ENCODE results near the gene NDUFB4.

The NDUFB4 gene

DNA sequence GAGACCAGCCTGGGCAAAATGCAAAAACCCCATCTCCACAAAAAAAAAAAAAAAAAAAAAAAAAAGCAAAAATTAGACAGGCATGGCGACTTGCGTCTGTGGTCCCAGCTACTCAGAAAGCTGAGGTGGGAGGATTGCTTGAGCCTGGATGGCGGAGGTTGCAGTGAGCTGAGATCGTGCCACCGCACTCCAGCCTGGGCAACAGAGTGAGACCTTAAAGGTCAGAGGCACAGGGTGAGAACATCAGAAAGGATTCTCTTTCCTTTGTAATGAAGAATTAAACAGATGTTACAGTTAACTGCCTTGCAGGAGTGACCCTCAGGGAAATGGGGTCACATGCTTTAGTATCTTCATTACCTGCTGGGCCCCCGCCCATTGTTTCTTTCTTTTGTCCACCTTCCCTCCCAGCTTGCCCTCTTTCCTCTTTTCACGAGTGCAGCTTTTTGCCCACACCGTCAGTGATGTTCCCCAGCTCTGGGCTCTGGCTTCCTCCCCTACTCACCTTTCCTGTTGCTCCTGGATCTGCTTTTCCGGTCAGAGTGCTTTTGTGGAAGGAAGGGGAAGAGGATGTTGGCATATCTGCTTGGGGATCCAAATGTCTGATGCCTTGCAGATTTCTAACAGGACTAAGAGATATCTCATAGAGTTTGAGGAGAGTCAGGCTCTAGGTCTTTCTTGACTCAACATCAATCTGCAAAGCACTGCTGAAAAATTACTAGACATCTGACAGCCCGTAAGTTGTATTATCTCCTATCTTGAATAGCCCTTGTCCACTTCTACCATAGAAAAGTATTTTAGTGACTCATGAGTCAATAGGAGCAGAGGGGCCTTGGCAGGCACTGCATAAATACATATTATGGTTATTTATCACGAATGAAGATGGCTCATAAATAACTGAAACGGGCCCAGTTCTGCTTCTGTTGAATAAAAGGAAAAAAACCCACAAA is 35.6 kb upstream of the NDUFB4 start:
- peak overlapping the region; percentile 33 for H2AFZ ChIP-seq (ENCODE audit: low read length, unreplicated experiment)
- peaks cover 33% of the 10 kb centered on the region for H3K4me1 ChIP-seq (ENCODE audit: control insufficient read depth, insufficient read depth, low read length, unreplicated experiment)
- no peaks in the 10 kb centered on the region for H3K79me2 ChIP-seq (ENCODE audit: control insufficient read depth, insufficient read depth, low read length, unreplicated experiment)
- H3K4me3 ChIP-seq (ENCODE audit: low read depth, low read length): peak overlapping the region; percentile 34; the same call in 1 of the 2 replicates
- H3K36me3 ChIP-seq (ENCODE audit: insufficient read depth, low read length): no peaks in the 10 kb centered on the region
- peak overlapping the region; percentile 46 for H3K27ac ChIP-seq (ENCODE audit: low read depth, low read length)
- H3K27me3 ChIP-seq (ENCODE audit: insufficient read depth, low read length): no peaks in the 10 kb centered on the region

GRCh38 chr3:120561251-120562045 is 34.7 kb upstream of the NDUFB4 start:
- Histone ChIP-seq H3K27ac (ENCODE audit: low read depth, low read length) (no peak overlapping the region), H3K79me2 (ENCODE audit: control insufficient read depth, insufficient read depth, low read length, unreplicated experiment) (no peaks in the 10 kb centered on the region), H3K4me3 (ENCODE audit: low read depth, low read length) (peak overlapping the region; percentile 34; the same call in 1 of the 2 replicates), H2AFZ (ENCODE audit: low read length, unreplicated experiment) (peak overlapping the region; percentile 33), H3K4me1 (ENCODE audit: control insufficient read depth, insufficient read depth, low read length, unreplicated experiment) (peaks cover 29% of the 10 kb centered on the region), H3K36me3 (ENCODE audit: insufficient read depth, low read length) (no peaks in the 10 kb centered on the region), H3K27me3 (ENCODE audit: insufficient read depth, low read length) (no peaks in the 10 kb centered on the region)

DNA sequence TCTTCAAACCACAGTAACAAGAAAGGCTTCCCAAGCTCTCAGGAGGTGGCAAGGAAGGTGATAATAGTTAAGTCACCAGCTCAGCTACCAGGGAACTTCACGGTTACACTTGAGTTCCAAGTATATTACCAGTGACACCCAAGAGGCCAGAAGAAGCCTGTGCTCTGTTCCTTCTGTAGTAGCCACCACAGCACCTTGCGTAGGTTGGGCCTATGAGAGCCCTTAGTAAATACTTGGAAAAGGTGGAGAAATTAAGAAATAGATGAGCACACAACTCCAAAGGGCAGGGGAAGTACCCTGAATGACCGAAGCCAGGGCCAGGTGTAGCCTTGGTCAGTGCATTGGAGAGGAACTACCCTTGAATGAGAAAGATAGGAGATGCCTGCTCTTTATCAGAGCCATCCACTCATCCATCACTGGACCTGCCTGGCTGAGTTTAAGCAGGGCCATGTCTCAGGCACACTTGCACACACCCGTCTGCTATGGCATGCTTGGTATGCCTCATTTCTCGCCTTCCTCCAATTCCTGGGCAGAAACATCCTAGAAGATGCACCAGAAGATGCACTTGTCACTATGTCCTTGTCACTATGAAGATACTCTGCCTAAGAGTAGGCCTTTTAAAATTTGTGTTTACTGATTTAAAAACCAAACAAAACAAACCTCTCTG is 32.6 kb upstream of the NDUFB4 start:
- H3K27ac ChIP-seq (ENCODE audit: low read depth, low read length): no peak overlapping the region

DNA sequence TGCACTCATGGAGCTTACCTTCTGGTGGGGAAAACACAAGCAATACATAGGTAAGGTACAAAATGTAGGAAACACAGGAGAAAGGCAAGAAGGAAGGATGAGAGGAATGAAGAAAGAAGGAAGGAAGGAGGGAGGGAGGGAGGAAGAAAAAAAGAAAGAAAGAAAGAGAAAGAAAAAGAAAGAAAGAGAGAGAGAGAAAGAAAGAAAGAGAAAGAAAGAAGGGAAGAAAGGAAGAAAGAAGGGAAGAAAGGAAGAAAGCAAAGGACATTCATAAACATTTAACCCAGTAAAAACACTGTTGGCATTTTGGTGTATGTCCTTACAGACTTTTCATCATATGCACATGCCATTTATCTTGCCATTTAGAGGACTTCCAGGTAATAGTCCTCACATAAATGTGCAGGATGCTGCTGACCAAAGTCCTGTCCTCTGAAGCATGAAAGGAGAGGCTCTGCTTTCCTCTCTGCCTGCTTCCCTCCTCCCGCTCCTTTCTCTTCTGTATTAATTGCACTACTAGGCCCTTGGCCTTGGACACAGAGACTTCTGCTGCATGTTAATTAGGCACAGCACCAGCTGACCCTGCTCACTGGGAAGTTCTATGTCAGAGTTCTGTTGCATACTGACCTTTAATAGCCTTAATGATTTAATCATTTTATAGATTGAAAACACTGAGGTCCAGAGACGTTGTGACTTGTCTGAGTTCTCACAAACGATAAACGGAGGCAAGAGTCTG is 29.7 kb upstream of the NDUFB4 start:
- Histone ChIP-seq H3K27me3 (ENCODE audit: insufficient read depth, low read length) (no peaks in the 10 kb centered on the region), H2AFZ (ENCODE audit: low read length, unreplicated experiment) (no peak overlapping the region)

More for the DNA sequence above, 32.6 kb upstream of the NDUFB4 start:
- Histone ChIP-seq H3K36me3 (ENCODE audit: insufficient read depth, low read length) (no peaks in the 10 kb centered on the region), H3K4me3 (ENCODE audit: low read depth, low read length) (no peak overlapping the region), H3K27me3 (ENCODE audit: insufficient read depth, low read length) (no peaks in the 10 kb centered on the region), H3K79me2 (ENCODE audit: control insufficient read depth, insufficient read depth, low read length, unreplicated experiment) (no peaks in the 10 kb centered on the region), H2AFZ (ENCODE audit: low read length, unreplicated experiment) (no peak overlapping the region), H3K4me1 (ENCODE audit: control insufficient read depth, insufficient read depth, low read length, unreplicated experiment) (peaks cover 16% of the 10 kb centered on the region)

DNA sequence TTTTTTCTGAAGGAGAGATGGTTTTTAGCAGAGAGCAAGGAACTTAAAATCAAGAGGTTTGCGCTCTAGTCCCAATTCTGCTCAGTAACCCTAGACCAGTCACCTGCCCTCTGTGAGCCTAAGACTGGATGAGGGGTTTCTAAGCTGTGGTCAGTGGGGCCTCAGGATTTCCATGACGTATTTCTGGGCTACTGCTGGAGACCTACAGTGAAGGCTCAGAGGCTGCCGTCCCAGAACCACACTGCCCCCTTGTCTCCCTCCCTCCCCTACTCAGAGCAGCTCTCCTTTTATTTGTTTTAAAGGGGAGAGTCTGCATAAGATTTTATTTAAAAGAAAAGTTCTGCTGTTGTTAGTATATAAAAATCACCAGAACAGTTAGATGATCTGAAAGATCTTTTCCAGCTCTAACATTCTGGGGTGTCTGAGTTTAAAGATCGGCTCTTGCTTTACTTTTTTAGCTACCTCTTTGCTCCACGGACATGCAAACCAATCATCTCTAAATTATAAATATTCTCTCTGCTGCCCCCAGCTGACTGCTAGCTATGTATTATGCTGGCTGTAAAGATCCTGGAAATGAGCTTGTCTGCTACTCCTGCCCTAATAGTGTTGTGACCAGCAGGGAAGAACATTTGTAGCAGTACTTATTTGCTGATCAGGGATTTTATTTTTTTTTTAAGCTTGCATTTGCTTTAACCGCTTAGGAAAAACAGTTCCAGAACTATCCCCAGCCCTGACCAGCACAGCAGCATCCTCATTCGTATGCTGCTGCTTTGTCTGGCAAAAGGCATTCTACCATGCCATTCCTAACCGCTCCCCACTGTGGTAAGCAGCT is 28.6 kb upstream of the NDUFB4 start:
- Histone ChIP-seq H3K4me3 (ENCODE audit: low read depth, low read length) (peak overlapping the region; percentile 45), H3K36me3 (ENCODE audit: insufficient read depth, low read length) (no peaks in the 10 kb centered on the region), H3K4me1 (ENCODE audit: control insufficient read depth, insufficient read depth, low read length, unreplicated experiment) (no peaks in the 10 kb centered on the region), H3K27ac (ENCODE audit: low read depth, low read length) (no peak overlapping the region), H3K27me3 (ENCODE audit: insufficient read depth, low read length) (no peaks in the 10 kb centered on the region), H3K79me2 (ENCODE audit: control insufficient read depth, insufficient read depth, low read length, unreplicated experiment) (no peaks in the 10 kb centered on the region), H2AFZ (ENCODE audit: low read length, unreplicated experiment) (no peak overlapping the region)

More for the DNA sequence above, 29.7 kb upstream of the NDUFB4 start:
- Histone ChIP-seq H3K36me3 (ENCODE audit: insufficient read depth, low read length) (no peaks in the 10 kb centered on the region), H3K4me1 (ENCODE audit: control insufficient read depth, insufficient read depth, low read length, unreplicated experiment) (peaks cover 4% of the 10 kb centered on the region), H3K4me3 (ENCODE audit: low read depth, low read length) (no peak overlapping the region), H3K79me2 (ENCODE audit: control insufficient read depth, insufficient read depth, low read length, unreplicated experiment) (no peaks in the 10 kb centered on the region), H3K27ac (ENCODE audit: low read depth, low read length) (no peak overlapping the region)

DNA sequence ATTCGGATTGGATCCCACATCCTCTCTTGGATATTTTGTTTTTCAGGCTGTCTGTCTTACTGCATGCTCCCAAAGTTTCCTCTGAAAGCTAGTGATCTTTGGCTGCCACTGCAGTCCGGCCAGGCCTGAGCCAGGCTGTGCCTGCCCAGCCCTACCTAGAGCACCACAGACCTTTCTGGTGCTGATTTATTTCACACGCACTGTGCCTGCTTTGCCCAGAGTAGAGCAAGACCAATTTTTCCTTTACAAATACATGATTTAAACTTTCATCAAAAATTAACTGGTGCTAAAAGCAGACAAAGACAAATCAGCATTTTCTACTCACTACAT is 28.0 kb upstream of the NDUFB4 start:
- Histone ChIP-seq H3K36me3 (ENCODE audit: insufficient read depth, low read length) (no peaks in the 10 kb centered on the region), H3K4me1 (ENCODE audit: control insufficient read depth, insufficient read depth, low read length, unreplicated experiment) (no peaks in the 10 kb centered on the region), H3K27me3 (ENCODE audit: insufficient read depth, low read length) (no peaks in the 10 kb centered on the region), H3K4me3 (ENCODE audit: low read depth, low read length) (no peak overlapping the region), H3K27ac (ENCODE audit: low read depth, low read length) (no peak overlapping the region), H3K79me2 (ENCODE audit: control insufficient read depth, insufficient read depth, low read length, unreplicated experiment) (no peaks in the 10 kb centered on the region), H2AFZ (ENCODE audit: low read length, unreplicated experiment) (no peak overlapping the region)

DNA sequence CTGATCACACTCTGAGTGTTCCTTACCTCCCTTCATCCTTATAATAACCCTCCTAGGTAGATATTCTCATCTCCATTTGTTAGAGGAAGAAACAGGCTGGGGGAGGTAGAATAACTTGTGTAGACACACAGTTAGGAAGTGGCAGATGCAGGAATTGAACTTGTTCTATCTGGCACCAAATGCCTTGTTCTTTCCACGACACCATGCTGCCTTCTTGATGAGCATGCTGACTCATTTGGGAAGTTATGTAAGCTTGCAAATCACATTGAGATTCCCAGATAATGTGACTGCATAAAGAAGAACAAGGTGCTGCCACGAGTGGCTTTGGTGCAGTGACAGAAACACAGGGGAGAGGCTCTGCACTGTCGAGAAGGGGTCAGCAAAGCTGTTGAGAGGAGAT is 27.5 kb upstream of the NDUFB4 start:
- Histone ChIP-seq H3K4me3 (ENCODE audit: low read depth, low read length) (no peak overlapping the region), H3K4me1 (ENCODE audit: control insufficient read depth, insufficient read depth, low read length, unreplicated experiment) (no peaks in the 10 kb centered on the region), H2AFZ (ENCODE audit: low read length, unreplicated experiment) (no peak overlapping the region), H3K79me2 (ENCODE audit: control insufficient read depth, insufficient read depth, low read length, unreplicated experiment) (no peaks in the 10 kb centered on the region), H3K27me3 (ENCODE audit: insufficient read depth, low read length) (no peaks in the 10 kb centered on the region), H3K36me3 (ENCODE audit: insufficient read depth, low read length) (no peaks in the 10 kb centered on the region), H3K27ac (ENCODE audit: low read depth, low read length) (no peak overlapping the region)

DNA sequence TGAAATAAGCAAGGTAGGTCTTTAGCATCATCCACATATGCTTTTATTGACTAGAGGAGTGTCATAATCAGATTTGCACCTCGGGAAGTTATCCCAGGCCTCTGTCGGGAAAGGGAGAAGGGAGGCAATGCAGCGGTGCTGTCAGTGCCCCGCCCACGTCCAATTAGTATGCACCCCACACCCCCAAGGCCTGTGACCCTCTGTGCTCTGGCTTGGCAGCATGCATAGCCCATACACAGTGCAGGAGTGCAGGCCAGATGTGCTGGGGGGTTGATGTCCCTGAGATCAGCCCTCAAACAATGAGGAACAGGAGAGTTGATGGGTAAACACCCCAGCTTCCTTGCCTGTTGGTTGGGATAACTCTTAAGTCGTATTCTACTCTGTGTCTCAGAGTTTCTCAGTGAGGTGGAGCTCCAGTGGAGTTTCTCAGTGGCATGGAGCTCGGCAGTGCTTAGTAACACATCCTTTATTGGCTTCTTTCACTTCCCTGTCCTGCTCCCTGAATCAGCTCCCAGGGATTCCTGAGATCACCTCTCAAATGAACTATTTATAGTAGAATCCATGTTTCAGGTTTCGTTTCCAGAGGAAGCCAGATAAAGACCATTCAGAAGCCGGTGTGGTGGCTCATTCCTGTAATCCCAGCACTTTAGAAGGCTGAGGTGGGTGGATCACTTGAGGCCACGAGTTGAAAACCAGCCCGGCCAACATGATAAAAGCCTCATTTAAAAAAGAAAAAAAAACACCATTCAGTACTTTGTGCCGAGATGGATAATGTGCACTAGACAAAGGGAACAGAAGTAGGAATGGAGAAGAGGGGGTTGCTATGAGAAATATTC is 26.7 kb upstream of the NDUFB4 start:
- no peaks in the 10 kb centered on the region for H3K27me3 ChIP-seq (ENCODE audit: insufficient read depth, low read length)
- no peak overlapping the region for H3K4me3 ChIP-seq (ENCODE audit: low read depth, low read length)
- H3K27ac ChIP-seq (ENCODE audit: low read depth, low read length): no peak overlapping the region

GRCh38 chr3:120572027-120572426 is 24.1 kb upstream of the NDUFB4 start:
- H3K27me3 ChIP-seq (ENCODE audit: insufficient read depth, low read length): no peaks in the 10 kb centered on the region
- H2AFZ ChIP-seq (ENCODE audit: low read length, unreplicated experiment): no peak overlapping the region
- H3K4me3 ChIP-seq (ENCODE audit: low read depth, low read length): no peak overlapping the region
- no peaks in the 10 kb centered on the region for H3K79me2 ChIP-seq (ENCODE audit: control insufficient read depth, insufficient read depth, low read length, unreplicated experiment)
- H3K36me3 ChIP-seq (ENCODE audit: insufficient read depth, low read length): no peaks in the 10 kb centered on the region
- no peaks in the 10 kb centered on the region for H3K4me1 ChIP-seq (ENCODE audit: control insufficient read depth, insufficient read depth, low read length, unreplicated experiment)
- H3K27ac ChIP-seq (ENCODE audit: low read depth, low read length): no peak overlapping the region

More for the DNA sequence above, 26.7 kb upstream of the NDUFB4 start:
- Histone ChIP-seq H3K36me3 (ENCODE audit: insufficient read depth, low read length) (no peaks in the 10 kb centered on the region), H3K79me2 (ENCODE audit: control insufficient read depth, insufficient read depth, low read length, unreplicated experiment) (no peaks in the 10 kb centered on the region), H3K4me1 (ENCODE audit: control insufficient read depth, insufficient read depth, low read length, unreplicated experiment) (no peaks in the 10 kb centered on the region), H2AFZ (ENCODE audit: low read length, unreplicated experiment) (no peak overlapping the region)

All from ACC112 (cell line).